Mesenchymal stem cell (in vitro differentiated cells and primary cell): ENCODE measurements around the gene RAPGEF1.
"Not testable (repeated sequence)": the region's sequence is repeated elsewhere in the genome, so short reads cannot be mapped to it uniquely, and the experiment has no call there.

ENCODE experiments used
- DNase-seq: peaks from one replicate; pipeline ENCODE4 v3.0.0-alpha.2; 2013
- H2AFZ ChIP-seq: one replicate; pipeline ENCODE4 v1.6.1; 2013; ENCODE audit warnings: low read depth, mild to moderate bottlenecking, control low read depth, inconsistent platforms, low read length, moderate library complexity
- H2AK5ac ChIP-seq: 2 replicates; pipeline ENCODE4 v1.6.1; 2013; ENCODE audit warnings: low read length, moderate library complexity, mild to moderate bottlenecking, inconsistent platforms; ENCODE audit not compliant: severe bottlenecking
- H2BK120ac ChIP-seq: one replicate; pipeline ENCODE4 v1.6.1; 2013; ENCODE audit warnings: low read depth, mild to moderate bottlenecking, inconsistent platforms, low read length, moderate library complexity
- H2BK12ac ChIP-seq, 2 experiments: one replicate each; pipeline ENCODE4 v1.6.1; 2013; ENCODE audit warnings: inconsistent platforms in 2 of 2, low read length in 2 of 2, mild to moderate bottlenecking in 2 of 2, moderate library complexity in 2 of 2, control low read depth in 1 of 2
- H2BK15ac ChIP-seq: one replicate; pipeline ENCODE4 v1.6.1; 2013; ENCODE audit warnings: mild to moderate bottlenecking, low read depth, inconsistent platforms; ENCODE audit not compliant: poor library complexity, severe bottlenecking
- H2BK5ac ChIP-seq: 2 replicates; pipeline ENCODE4 v1.6.1; 2013; ENCODE audit warnings: low read depth, mild to moderate bottlenecking, low read length, control low read depth, inconsistent platforms; ENCODE audit not compliant: poor library complexity, severe bottlenecking
- H3K14ac ChIP-seq, 2 experiments: one replicate each; pipeline ENCODE4 v1.6.1; 2013; ENCODE audit warnings: inconsistent platforms in 2 of 2, low read length in 2 of 2, control low read depth in 1 of 2, mild to moderate bottlenecking in 1 of 2, moderate library complexity in 1 of 2
- H3K18ac ChIP-seq, 2 experiments: one replicate each; pipeline ENCODE4 v1.6.1; 2013; ENCODE audit warnings: inconsistent platforms in 2 of 2, low read length in 2 of 2, control low read depth in 1 of 2, low read depth in 1 of 2, mild to moderate bottlenecking in 1 of 2
- H3K23ac ChIP-seq, 2 experiments: one replicate each; pipeline ENCODE4 v1.6.1; 2013; ENCODE audit warnings: inconsistent platforms in 2 of 2, low read length in 2 of 2, mild to moderate bottlenecking in 2 of 2, moderate library complexity in 2 of 2, control low read depth in 1 of 2
- H3K27ac ChIP-seq: 2 replicates; pipeline ENCODE4 v1.5.1; 2013; ENCODE audit warnings: mild to moderate bottlenecking, moderate library complexity, low read length, control low read depth, inconsistent platforms; ENCODE audit not compliant: poor library complexity, severe bottlenecking
- H3K27me3 ChIP-seq, 2 experiments: 2 replicates each; pipeline versions ENCODE4 v1.6.1 to v1.7.0; 2013; ENCODE audit warnings: low read length in 2 of 2, mild to moderate bottlenecking in 2 of 2, moderate library complexity in 2 of 2, control low read depth in 1 of 2, inconsistent platforms in 1 of 2; ENCODE audit not compliant: control insufficient read depth in 1 of 2, insufficient read depth in 1 of 2
- H3K36me3 ChIP-seq, 2 experiments: 2 replicates each; pipeline versions ENCODE4 v1.6.1 to v1.7.0; 2013; ENCODE audit warnings: low read length in 2 of 2, control low read depth in 1 of 2, inconsistent platforms in 1 of 2, low read depth in 1 of 2, mild to moderate bottlenecking in 1 of 2; ENCODE audit not compliant: insufficient read depth in 2 of 2, control insufficient read depth in 1 of 2
- H3K4ac ChIP-seq, 2 experiments: one replicate each; pipeline ENCODE4 v1.6.1; 2013; ENCODE audit warnings: inconsistent platforms in 2 of 2, low read length in 2 of 2, mild to moderate bottlenecking in 2 of 2, moderate library complexity in 2 of 2, control low read depth in 1 of 2, low read depth in 1 of 2
- H3K4me1 ChIP-seq: 2 replicates; pipeline ENCODE4 v1.6.1; 2013; ENCODE audit warnings: low read depth, low read length, control low read depth; ENCODE audit not compliant: control insufficient read depth, insufficient read depth
- H3K4me2 ChIP-seq: 2 replicates; pipeline ENCODE4 v1.6.1; 2013; ENCODE audit warnings: low read length, mild to moderate bottlenecking, inconsistent platforms; ENCODE audit not compliant: poor library complexity, severe bottlenecking
- H3K4me3 ChIP-seq, 2 experiments: 2 replicates each; pipeline versions ENCODE4 v1.5.1 to v1.7.0; 2013; ENCODE audit warnings: low read length in 2 of 2, mild to moderate bottlenecking in 2 of 2, control low read depth in 1 of 2, low read depth in 1 of 2; ENCODE audit not compliant: insufficient read depth in 1 of 2
- H3K79me1 ChIP-seq: replicated peaks from 2 replicates; pipeline ENCODE4 v1.6.1; 2013; ENCODE audit warnings: mild to moderate bottlenecking, control low read depth, low read length, inconsistent platforms; ENCODE audit not compliant: poor library complexity, severe bottlenecking
- H3K9ac ChIP-seq: 2 replicates; pipeline ENCODE4 v1.7.0; 2013; ENCODE audit warnings: mild to moderate bottlenecking, low read length, moderate library complexity
- H3K9me3 ChIP-seq: 2 replicates; pipeline ENCODE4 v1.7.0; 2013; ENCODE audit warnings: mild to moderate bottlenecking, low read length; ENCODE audit not compliant: control insufficient read depth
- H4K8ac ChIP-seq: one replicate; pipeline ENCODE4 v1.6.1; 2013; ENCODE audit warnings: inconsistent platforms, mild to moderate bottlenecking, low read length, moderate library complexity
- H4K91ac ChIP-seq: one replicate; pipeline ENCODE4 v1.6.1; 2013; ENCODE audit warnings: mild to moderate bottlenecking, low read length, inconsistent platforms
- WGBS: methylation state at CpG from one replicate; pipeline ENCODE4 v1.1.7; 2013; ENCODE audit warnings: mixed read lengths; 5-methylcytosine and 5-hydroxymethylcytosine counted together

The RAPGEF1 gene

GRCh38 chr9:131654369-131654768 lies 85.5 kb downstream of the RAPGEF1 start:
- WGBS, result 95% methylated on average over 5 of the region's 5 CpGs
- peaks cover 38% of the 10 kb centered on the region for H3K79me1 ChIP-seq
- H3K4me2 ChIP-seq, H2AK5ac ChIP-seq, H3K9me3 ChIP-seq, H3K23ac ChIP-seq, H3K27me3 ChIP-seq, H2BK120ac ChIP-seq, H3K36me3 ChIP-seq, H3K18ac ChIP-seq, H4K8ac ChIP-seq, H3K9ac ChIP-seq, H3K4me3 ChIP-seq, H4K91ac ChIP-seq, H3K27ac ChIP-seq, H3K14ac ChIP-seq, DNase-seq, H2BK15ac ChIP-seq, H2AFZ ChIP-seq, H2BK5ac ChIP-seq: not testable (repeated sequence)
- peak overlapping the region in 1 of 2 experiments; percentile 8 for H3K4ac ChIP-seq
- H3K4me1 ChIP-seq, result peaks cover 16% of the 10 kb centered on the region
- peak overlapping the region in 1 of 2 experiments; percentile 17 for H2BK12ac ChIP-seq

GRCh38 chr9:131651599-131651998 lies 88.3 kb downstream of the RAPGEF1 start:
- WGBS, result 100% methylated on average over 1 of the region's 3 CpGs
- peak; percentile 77 for DNase-seq
- Histone ChIP-seq H3K4ac (no peak overlapping the region), H3K9me3 (no peaks in the 10 kb centered on the region), H3K27ac (no peak overlapping the region), H3K79me1 (peaks cover 40% of the 10 kb centered on the region), H3K27me3 (no peaks in the 10 kb centered on the region), H3K23ac (no peak overlapping the region), H3K9ac (peak overlapping the region; percentile 77), H3K14ac (no peak overlapping the region), H3K18ac (no peak overlapping the region), H2BK12ac (no peak overlapping the region), H2BK15ac (no peak overlapping the region), H2AFZ (no peak overlapping the region), H2BK120ac (no peak overlapping the region), H4K8ac (no peak overlapping the region), H4K91ac (no peak overlapping the region), H3K4me3 (no peak overlapping the region), H3K4me2 (no peak overlapping the region), H2BK5ac (no peak overlapping the region), H2AK5ac (no peak overlapping the region), H3K4me1 (peaks cover 2% of the 10 kb centered on the region), H3K36me3 (peaks cover 6 to 8% of the 10 kb centered on the region in 2 experiments)

GRCh38 chr9:131651160-131651559 lies 88.7 kb downstream of the RAPGEF1 start:
- H2BK12ac ChIP-seq, result no peak overlapping the region
- no peaks in the 10 kb centered on the region for H3K9me3 ChIP-seq
- no peak overlapping the region for H3K27ac ChIP-seq
- H3K4me3 ChIP-seq, result no peak overlapping the region
- DNase-seq, result no peak
- H3K18ac ChIP-seq, result no peak overlapping the region
- no peak overlapping the region for H2AFZ ChIP-seq
- peaks cover 8 to 10% of the 10 kb centered on the region in 2 experiments for H3K36me3 ChIP-seq
- no peak overlapping the region for H4K8ac ChIP-seq
- H3K4me2 ChIP-seq, result no peak overlapping the region
- no peak overlapping the region for H3K14ac ChIP-seq
- WGBS, result 100% methylated on average over 1 of the region's 2 CpGs
- H4K91ac ChIP-seq, result no peak overlapping the region
- H3K4me1 ChIP-seq, result no peaks in the 10 kb centered on the region
- no peak overlapping the region for H2BK5ac ChIP-seq
- H3K4ac ChIP-seq, result no peak overlapping the region
- H3K9ac ChIP-seq, result peak overlapping the region; percentile 77
- no peak overlapping the region for H3K23ac ChIP-seq
- no peaks in the 10 kb centered on the region for H3K27me3 ChIP-seq
- H2BK120ac ChIP-seq, result no peak overlapping the region
- H3K79me1 ChIP-seq, result peaks cover 39% of the 10 kb centered on the region
- H2AK5ac ChIP-seq, result no peak overlapping the region
- no peak overlapping the region for H2BK15ac ChIP-seq

DNA sequence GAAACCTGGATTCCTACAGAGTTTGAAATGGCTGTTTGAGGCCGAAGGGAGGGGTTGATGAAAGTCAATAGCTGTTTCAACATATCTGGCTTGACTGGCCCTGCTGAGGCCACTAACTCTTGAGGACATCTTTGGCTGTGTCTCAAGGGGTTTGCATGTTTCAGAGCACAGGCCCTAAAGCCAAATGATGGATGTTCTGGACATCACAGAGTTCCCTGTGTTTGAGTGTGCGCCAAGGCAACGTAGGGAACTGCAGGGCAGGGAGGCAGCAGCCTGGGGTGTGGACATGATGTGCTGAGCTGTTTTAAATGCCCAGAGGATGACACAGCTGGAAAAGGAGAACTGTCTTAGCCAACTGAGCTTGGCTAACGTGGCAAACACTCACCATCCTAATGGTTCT lies 89.6 kb downstream of the RAPGEF1 start:
- peaks cover 8 to 10% of the 10 kb centered on the region in 2 experiments for H3K36me3 ChIP-seq
- H3K23ac ChIP-seq, result no peak overlapping the region
- 84% methylated on average over 4 of the region's 4 CpGs for WGBS
- H3K4me1 ChIP-seq, result peaks cover 3% of the 10 kb centered on the region
- H2BK120ac ChIP-seq, result no peak overlapping the region
- H2BK12ac ChIP-seq, result no peak overlapping the region
- H3K9me3 ChIP-seq, result no peaks in the 10 kb centered on the region
- no peak overlapping the region for H3K18ac ChIP-seq
- no peak overlapping the region for H3K4ac ChIP-seq
- no peak overlapping the region for H2AK5ac ChIP-seq
- peak; percentile 79 for DNase-seq
- no peak overlapping the region for H3K4me3 ChIP-seq
- no peak overlapping the region for H2BK5ac ChIP-seq
- H3K14ac ChIP-seq, result no peak overlapping the region
- no peak overlapping the region for H3K4me2 ChIP-seq
- H3K27ac ChIP-seq, result no peak overlapping the region
- H2BK15ac ChIP-seq, result no peak overlapping the region
- H4K91ac ChIP-seq, result no peak overlapping the region
- no peak overlapping the region for H2AFZ ChIP-seq
- peaks cover 41% of the 10 kb centered on the region for H3K79me1 ChIP-seq
- H3K27me3 ChIP-seq, result no peaks in the 10 kb centered on the region
- peak overlapping the region; percentile 77 for H3K9ac ChIP-seq
- no peak overlapping the region for H4K8ac ChIP-seq
